ENCODE data around the gene PSMD5.
"Not testable (repeated sequence)": the region's sequence is repeated elsewhere in the genome, so short reads cannot be mapped to it uniquely, and the experiment has no call there.

Gene PSMD5

GRCh38 chr9:120807607-120808379 lies 34.9 kb downstream of the PSMD5 start:
- no peak for DNase-seq (ENCODE audit: low read depth)

- not testable (repeated sequence) for DNase-seq (ENCODE audit: low read depth)
Observed at GRCh38 chr9:120804784-120805363, 37.8 kb downstream of the PSMD5 start.

GRCh38 chr9:120801441-120801840 lies 41.3 kb downstream of the PSMD5 start:
- DNase-seq (ENCODE audit: low read depth), result no peak

- peak; percentile 80 for DNase-seq (ENCODE audit: low read depth)
Observed at GRCh38 chr9:120792898-120793765, 49.6 kb downstream of the PSMD5 start, which contains the start of gene FBXW2. TSS of gene FBXW2 (minus strand) at chr9:120793416. CDS start at chr9:120788258, 5,158 bp downstream.

- no peak for DNase-seq (ENCODE audit: low read depth)
Observed at GRCh38 chr9:120791161-120791560, 51.6 kb downstream of the PSMD5 start.

- DNase-seq (ENCODE audit: low read depth), result no peak
Observed at GRCh38 chr9:120787933-120788332, 54.8 kb downstream of the PSMD5 start.

GRCh38 chr9:120783602-120784047 lies 59.1 kb downstream of the PSMD5 start:
- DNase-seq (ENCODE audit: low read depth), result no peak

GRCh38 chr9:120781236-120781635 lies 61.5 kb downstream of the PSMD5 start:
- DNase-seq (ENCODE audit: low read depth), result no peak

GRCh38 chr9:120780367-120780766 lies 62.4 kb downstream of the PSMD5 start:
- no peak for DNase-seq (ENCODE audit: low read depth)

GRCh38 chr9:120779227-120779626 lies 63.5 kb downstream of the PSMD5 start:
- DNase-seq (ENCODE audit: low read depth), result no peak

GRCh38 chr9:120778758-120779157 lies 64.0 kb downstream of the PSMD5 start:
- DNase-seq (ENCODE audit: low read depth), result no peak

- no peak for DNase-seq (ENCODE audit: low read depth)
Observed at GRCh38 chr9:120777229-120777628, 65.5 kb downstream of the PSMD5 start.

GRCh38 chr9:120776788-120777187 lies 65.9 kb downstream of the PSMD5 start:
- no peak for DNase-seq (ENCODE audit: low read depth)

- no peak for DNase-seq (ENCODE audit: low read depth)
Observed at GRCh38 chr9:120775859-120776258, 66.9 kb downstream of the PSMD5 start.

GRCh38 chr9:120774719-120775118 lies 68.0 kb downstream of the PSMD5 start:
- no peak for DNase-seq (ENCODE audit: low read depth)

- no peak for DNase-seq (ENCODE audit: low read depth)
Observed at GRCh38 chr9:120773256-120773655, 69.5 kb downstream of the PSMD5 start.

- no peak for DNase-seq (ENCODE audit: low read depth)
Observed at GRCh38 chr9:120770931-120771330, 71.8 kb downstream of the PSMD5 start.

GRCh38 chr9:120768886-120769285 lies 73.8 kb downstream of the PSMD5 start:
- DNase-seq (ENCODE audit: low read depth), result no peak

GRCh38 chr9:120768247-120768646 lies 74.5 kb downstream of the PSMD5 start:
- DNase-seq (ENCODE audit: low read depth), result no peak

GRCh38 chr9:120767451-120767850 lies 75.3 kb downstream of the PSMD5 start:
- DNase-seq (ENCODE audit: low read depth), result no peak
